ENCODE results near the gene ATG4D.

DNA sequence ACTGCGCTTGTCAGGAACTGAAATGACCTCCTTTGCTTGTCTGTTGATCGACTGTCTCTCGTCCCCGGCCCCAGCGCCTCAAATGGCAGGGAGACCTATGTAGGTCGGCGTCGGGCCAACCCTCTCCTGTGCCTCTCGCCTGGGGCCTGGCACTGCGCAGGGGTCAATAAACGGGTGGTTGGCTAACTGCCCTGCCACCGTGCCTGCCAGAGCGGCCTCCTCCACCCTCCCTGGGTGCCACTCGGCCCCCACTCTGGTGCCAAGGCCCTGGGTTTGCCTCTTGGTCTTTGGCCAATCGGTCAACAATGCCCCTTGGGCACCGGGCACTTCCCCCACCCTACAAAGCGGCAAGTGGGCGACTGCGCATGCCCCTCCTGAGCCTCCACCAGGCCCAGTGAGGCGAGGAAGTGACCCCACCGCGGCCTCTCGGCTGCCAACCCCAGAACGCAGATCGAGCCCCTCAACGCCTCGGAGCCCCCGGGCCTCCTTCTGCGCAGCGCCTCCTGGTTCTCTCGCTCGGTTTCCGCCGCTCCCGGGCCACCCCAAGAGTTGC lies 41.7 kb upstream of the ATG4D start:
- TF ChIP-seq, protein P1, sequence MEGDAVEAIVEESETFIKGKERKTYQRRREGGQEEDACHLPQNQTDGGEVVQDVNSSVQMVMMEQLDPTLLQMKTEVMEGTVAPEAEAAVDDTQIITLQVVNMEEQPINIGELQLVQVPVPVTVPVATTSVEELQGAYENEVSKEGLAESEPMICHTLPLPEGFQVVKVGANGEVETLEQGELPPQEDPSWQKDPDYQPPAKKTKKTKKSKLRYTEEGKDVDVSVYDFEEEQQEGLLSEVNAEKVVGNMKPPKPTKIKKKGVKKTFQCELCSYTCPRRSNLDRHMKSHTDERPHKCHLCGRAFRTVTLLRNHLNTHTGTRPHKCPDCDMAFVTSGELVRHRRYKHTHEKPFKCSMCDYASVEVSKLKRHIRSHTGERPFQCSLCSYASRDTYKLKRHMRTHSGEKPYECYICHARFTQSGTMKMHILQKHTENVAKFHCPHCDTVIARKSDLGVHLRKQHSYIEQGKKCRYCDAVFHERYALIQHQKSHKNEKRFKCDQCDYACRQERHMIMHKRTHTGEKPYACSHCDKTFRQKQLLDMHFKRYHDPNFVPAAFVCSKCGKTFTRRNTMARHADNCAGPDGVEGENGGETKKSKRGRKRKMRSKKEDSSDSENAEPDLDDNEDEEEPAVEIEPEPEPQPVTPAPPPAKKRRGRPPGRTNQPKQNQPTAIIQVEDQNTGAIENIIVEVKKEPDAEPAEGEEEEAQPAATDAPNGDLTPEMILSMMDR (IDR thresholded peaks at IDR 0.05), result no peak
- no peak for TF ChIP-seq POLR2A (IDR thresholded peaks at IDR 0.05)
